HT-29 (cell line): ENCODE measurements around the gene GNGT1. TPM values are rescaled to one million over a fixed set of nuclear protein-coding genes. Genes with fewer than 3 reads are reported as not detected.

Experiments used
- DNase-seq: peaks from one replicate; pipeline ENCODE4 v3.0.0-alpha.2; 2015; ENCODE audit warnings: low spot score
- total RNA-seq: library from RNA; depleted of rRNA; stranded (reverse); fragments of >200 nt; shearing (Covaris generic); gene quantifications from 2 replicates; pipeline ENCODE4 v1.2.3, GENCODE V29; 2014; rRNA removed

Gene GNGT1
- total RNA-seq: not detected in 2 replicates

DNA sequence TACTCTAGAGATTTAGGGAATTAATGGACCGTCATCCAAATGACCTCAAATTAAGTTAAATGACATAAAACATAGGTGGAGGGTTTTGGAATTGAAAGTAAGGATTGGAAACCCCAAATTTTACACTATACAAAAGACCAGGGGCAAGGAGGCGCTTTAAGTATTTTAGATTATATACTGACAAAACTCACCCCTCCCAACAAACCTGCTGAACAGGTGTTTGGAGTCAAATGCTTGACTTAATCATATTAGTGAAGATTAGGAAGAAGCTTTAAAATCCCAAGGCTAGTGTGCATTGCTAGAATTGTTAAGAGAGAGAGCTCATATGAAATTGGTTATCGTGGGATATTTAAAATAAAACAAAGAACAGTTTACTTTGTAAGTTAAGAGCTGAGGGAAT, at the start of gene GNGT1:
Gene GNGT1, plus strand, starts transcription at position 301 of the 400 bp plus-strand sequence. CDS start 180 bp downstream, outside the sequence.
- DNase-seq: no peak

DNA sequence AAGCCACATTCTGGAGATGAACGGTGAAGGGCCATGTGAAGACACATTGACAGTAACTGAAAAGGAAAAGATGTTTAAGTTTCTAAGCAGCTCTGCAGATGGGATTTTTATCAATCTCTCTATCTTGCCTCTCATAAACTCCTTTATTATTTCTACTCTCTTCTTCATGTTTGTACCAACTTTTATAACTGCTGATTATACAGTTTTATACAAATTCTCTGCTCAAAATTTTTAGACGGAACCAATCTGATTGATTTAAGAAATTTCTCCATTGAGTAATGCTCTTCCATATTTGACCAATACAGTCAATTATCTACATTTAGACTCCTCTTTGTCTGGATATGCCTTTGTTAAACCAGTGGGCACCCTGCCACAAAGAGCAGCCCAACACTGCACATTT, 47.5 kb upstream of the GNGT1 start:
- DNase-seq: no peak

DNA sequence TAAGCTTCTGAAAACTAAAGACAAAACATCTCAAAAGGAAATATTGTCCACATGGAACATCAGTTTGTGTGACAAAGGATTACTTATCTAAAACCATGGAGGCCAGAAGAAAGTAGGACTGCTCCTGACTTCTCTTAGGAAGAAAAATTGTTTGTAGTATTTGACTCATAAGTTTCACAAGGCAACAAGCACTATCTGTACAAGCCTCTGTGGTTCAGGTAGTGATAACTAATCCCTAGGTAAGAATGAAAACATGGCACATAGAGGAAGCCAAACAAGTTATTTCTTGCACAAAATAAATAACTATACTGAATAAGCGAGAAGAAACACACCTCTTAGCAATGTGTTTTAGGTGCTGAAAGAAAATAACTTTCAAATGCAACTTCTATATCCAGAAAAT, 46.1 kb upstream of the GNGT1 start:
- no peak for DNase-seq

DNA sequence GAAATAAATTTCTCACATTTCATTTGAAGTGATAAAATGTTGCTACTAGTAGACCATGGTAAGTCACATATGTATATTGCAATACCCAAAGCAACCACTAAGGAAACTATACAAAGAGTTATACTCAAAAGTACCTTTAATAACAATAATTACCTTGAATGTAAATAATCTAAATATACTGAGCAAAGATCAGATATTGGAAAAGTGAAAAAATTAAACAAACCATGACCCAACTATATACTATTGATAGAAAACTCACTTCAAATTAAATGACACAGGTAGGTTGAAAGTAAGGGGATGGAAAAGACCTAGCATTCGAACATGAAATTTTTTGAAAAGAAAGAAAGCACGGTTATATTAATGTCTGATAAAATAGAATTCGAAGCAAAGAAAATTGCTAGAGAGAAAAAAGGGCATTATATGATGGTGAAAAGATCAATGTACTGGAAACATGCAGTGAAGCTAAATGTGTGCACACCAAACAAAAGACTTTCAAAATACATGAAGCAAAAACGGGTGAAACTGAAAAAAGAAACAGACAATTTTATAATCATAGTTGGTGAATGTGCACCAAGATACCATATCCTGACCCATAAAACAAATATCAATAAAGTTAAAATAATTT, 44.9 kb upstream of the GNGT1 start:
- DNase-seq: no peak

DNA sequence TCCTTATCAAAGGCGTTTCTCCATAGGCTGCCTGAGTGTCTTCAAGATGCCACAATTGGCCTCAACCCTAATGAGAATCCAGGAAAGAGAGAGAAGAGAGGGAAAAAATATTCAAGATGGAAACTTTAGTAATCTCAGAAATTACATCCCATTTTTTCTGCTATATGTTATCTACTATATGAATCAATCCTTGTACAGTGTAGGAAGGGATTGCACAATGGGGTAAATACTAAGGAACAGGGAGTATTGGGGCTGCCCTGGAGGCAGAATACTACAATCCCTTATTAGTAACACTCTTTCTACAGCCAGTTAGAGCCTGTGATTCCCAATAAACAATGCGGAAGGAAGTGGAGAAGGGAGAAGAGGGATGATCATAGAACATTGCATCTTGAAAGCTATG, 43.7 kb upstream of the GNGT1 start:
- DNase-seq: no peak

DNA sequence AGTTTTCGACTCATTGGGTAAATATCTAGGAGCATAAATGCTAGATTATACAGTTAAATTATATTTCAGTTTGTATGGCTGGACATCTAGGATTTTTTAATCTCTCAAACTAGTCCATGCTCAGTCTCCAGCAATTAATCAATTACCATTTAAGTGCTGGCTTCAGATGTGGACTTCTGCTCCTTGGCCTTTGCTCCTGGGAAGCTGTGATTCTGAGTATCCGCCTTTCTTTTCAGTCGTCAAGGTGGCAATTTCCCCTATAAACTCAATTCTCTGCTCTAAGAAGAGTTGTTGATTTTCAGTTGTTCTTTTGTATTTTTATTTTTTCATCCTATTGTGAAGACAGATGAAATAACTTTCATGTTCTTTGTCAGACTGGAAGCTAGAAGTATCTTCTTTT, 39.5 kb upstream of the GNGT1 start:
- DNase-seq: no peak

DNA sequence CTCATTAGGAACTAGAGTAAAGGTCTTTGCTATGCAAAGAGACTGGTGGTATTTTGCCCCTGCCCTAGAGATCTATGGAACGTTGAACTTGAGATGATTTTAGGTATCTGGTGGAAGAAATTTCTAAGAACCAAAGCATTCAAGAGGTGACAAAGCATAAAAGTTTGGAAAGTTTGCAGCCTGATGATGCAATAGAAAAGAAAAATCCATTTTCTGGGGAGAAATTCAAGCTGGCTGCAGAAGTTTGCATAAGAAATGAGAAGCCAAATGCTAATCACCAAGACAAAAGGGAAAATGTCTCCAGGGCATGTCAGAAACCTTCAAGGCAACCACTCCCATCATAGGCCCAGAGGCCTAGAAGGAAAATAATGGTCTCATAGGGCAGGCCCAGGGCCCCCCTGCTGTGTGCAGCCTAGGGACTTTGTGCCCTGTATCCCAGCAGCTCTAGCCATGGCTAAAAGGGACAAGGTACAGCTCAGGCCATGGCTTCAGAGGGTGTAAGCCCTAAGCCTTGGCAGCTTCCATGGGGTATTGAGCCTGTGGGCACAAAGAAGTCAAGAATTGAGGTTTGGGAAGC, 32.3 kb upstream of the GNGT1 start:
- no peak for DNase-seq

DNA sequence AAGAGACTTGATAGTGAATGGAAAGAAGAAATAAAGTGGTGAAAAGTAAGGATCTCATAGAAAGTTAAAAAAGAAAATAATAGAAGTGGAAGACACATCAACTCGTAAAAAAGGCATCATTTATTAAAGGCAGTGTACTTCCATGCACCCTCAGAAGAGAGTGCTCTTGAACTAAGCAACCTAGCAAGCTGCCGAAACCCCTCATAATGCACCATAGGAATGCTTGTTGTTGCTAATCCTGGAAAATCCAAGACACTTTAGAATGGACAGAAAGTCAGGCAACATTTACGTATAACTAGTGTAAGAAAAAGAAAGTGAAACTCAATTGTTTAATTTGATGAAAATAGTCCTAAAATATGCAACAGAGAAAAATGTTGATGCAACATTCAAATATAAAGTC, 28.6 kb upstream of the GNGT1 start:
- DNase-seq: no peak

DNA sequence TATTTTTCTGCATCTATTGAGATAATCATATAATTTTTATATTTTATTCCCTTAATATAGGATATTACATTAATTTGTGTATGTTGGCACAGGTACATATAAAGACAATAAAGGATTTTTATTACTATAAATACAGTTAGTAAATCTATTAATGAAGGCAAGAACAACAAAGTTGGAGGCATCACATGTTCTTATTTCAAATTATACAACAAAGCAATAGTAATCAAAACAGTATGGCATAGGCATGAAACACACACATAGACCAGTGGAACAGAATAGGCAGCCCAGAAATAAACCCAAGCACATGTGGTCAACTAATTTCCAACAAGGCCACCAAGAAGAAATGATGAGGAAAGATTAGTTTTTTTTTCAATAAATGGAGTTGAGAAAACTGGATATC, 27.0 kb upstream of the GNGT1 start:
- DNase-seq: no peak

DNA sequence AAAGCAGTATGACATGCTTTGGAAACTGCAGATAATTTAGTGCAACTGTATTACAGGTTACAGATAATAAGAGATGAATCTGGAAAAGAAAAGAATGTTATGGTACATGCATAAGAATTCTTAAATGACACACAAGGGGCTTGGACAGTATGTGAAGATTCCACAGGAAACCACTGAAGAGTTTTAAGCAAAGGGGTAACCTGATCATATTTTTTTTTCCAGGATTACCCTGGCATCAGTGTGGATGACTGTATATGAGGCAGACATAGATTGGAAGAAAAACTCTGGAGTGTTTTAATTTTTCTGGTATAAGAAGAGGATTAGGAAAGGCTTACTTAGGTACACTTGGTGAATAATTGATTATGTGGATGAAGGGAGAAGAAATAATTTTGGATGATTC, 23.9 kb upstream of the GNGT1 start:
- no peak for DNase-seq

DNA sequence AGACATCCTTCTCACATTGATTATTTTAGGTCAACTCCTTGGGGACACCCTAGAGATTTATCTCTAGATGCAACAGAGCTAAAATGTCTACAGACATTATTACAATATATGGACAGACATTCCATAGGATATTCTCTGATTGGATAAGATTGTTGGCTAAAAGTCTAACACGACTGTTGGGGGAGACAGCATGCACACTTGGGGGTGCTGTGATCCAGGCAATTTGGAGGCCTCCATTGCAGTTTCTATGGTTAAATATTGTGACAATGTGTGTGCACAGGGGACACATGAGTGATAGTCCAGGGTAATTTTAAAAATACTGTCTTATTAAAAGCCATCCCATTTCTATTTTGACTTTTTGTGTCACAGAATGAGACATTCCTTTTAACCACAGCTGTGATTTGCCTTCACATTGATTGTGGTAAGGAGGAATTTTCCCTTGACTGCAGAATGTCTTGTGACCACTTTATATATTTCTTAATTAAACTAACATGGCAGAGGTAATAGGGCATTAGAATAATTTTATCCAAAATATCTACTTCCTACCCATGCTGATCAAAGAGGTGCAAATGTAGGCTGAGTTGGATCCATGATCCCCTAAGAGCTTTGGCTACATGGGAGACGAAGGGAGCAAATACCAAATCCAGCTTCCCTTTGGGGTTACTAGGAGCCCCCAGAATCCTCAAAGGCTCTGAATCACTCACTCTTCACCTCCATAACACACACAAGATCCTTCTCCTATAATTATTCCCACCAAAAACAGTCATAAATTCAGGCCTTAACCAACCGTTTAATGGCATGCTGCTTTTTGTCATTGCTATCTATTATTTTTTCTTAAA, 23.1 kb upstream of the GNGT1 start:
- DNase-seq: no peak

DNA sequence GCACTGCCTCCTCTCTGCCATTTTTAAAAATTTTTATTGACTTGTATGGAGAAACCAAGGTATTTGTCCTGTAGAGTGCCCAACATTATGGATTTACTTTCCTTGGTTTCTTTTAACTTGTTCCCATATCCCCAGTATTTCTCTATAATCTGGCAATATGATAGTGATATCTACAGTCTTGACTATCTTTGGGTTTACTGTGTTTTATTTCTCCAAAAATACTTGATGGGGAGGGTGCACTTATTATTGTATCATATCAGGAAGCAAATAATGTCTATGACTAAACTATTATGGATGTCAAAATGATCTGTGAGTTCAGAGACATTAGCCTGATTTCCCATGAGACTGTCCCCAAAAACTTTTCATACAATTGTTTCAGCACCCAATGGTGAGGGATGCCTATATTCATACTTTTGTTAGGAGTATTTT, 22.4 kb upstream of the GNGT1 start:
- DNase-seq: no peak

DNA sequence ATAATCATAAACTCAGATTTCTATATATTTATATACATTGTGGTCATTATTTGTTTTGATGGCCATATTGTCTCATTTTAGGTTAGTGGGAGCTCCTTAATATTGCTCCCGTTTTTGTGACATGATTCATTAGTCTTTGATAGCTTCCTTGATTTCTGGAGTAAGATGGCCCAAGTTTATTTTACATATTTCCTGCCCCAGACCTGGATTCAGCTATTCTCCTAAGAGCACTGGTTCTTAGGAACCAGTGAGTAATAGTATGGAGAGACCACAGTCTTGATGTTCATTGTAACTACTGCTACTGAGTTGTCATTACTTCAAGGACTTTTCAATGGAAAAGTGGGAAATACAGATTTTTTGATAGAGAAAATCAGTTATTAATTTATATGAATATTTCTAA, 21.8 kb upstream of the GNGT1 start:
- DNase-seq: no peak

DNA sequence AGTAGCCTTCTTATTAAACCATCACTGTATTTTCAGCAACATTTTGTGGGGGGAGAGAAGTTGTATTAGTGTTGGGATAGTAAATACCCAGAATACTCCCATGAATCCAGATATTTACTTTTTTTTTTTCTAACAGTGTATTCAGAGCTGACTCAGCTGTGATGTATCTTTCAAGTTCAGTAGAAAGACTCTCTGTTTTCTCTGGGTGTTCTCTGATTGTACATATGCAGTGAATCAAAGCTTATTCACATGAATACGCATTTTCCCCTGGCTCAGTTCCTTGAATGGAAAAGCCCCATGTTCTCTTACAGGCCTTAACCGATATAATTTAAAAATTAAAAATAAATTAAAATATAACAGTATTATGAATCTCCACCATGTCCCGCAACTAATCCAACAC, 17.1 kb upstream of the GNGT1 start:
- DNase-seq: no peak

DNA sequence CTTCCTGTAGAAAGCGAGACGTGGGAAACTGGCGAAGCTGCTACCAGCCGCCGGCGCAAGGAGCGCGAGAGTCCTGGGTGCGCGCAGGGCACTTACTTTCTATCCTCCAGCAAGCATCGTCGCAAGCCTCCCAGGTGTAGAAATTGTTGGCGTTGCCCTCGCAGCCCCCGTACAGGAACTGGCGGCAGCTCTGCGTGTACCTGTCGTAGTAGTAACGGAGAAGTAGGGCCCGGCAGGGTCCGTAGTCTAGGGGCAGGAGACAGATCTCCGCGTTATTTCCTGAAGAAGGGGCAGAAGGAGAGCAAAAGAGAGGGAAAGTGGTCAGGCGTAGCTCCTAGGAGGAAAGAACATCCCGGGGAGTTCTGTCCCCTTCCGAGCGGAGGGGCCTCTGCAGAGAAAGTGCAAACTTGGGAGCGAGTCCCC, 16.3 kb upstream of the GNGT1 start:
- no peak for DNase-seq

DNA sequence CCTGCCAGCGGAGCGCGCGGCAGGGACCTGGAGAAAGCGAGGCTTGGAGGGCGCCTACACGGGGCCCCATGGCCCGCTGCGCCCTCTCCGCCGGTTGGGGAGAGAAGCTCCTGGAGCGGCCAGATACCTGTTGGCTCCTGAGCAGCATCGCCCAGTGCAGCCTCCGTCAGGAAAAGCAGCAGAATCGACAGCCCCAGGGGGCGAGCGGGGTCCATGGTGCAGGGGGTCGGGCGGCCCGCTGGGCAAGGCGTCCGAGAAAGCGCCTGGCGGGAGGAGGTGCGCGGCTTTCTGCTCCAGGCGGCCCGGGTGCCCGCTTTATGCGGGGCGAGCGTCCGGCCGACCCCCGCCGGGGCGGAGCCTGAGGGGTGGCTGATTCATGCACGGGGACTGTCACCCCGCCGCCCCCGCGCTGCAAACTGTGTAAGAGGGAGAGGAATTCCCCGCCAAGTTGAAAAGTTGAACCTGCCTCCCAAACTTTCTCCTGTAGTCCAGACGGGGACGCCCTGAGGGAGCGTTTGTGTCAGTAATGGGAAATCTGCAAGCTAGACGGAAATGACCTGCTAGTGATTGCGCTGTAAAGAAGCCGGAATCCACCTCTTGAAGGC, 15.8 kb upstream of the GNGT1 start, which contains the start of gene TFPI2:
Gene TFPI2, minus strand, starts transcription at position 290 of the 605 bp plus-strand sequence. Its CDS starts 75 bp downstream, at position 215.
- DNase-seq: no peak

DNA sequence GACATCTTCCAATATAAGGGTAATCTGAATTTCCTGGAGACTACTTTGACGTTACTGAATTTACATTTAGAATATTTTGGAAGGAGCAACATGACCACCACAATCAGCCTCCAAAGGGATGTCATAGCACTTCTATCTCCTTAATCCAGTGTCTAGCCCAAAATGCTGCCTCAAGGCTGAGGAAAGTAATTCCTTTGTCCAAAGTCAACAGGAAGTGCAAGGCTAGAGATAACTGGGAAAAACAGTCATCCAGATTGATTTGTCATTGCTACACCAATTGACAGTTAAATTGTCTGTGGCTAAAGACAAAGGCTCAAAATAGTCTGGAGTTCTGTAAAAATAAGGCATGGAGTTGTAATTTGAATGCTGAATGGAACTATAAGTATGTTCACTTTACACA, 11.9 kb upstream of the GNGT1 start:
- no peak for DNase-seq

DNA sequence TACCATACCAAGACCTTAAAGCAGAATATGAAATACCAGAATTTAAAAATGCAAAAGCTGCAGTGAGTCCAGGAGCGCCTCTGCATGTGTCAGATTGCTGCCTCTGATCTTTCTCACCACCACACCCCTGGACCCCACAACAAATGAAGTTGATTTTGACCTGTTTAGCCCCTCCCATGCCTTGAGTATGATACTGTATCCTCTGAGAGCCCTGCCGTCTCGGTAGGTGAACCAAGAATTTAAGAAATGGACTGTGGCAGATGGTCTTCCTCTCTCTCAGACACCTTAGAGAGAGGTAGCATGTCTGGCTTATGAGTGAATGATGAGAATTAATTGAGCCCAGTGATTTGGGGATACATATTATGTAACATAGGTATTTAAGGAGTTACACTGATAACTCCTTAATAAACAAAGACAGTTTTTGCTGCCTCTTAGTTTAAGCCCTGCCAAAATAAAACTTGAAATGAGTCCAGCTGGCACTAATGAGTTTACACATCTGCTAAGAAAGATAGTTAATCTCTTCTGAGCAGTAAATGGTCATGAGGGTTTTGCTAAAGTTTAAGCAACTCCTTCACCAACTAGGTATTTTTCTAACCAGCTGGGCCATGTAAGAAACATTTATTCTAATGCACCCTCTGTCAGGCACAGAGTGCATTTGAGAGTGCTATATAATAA, 11.3 kb upstream of the GNGT1 start:
- DNase-seq: no peak

DNA sequence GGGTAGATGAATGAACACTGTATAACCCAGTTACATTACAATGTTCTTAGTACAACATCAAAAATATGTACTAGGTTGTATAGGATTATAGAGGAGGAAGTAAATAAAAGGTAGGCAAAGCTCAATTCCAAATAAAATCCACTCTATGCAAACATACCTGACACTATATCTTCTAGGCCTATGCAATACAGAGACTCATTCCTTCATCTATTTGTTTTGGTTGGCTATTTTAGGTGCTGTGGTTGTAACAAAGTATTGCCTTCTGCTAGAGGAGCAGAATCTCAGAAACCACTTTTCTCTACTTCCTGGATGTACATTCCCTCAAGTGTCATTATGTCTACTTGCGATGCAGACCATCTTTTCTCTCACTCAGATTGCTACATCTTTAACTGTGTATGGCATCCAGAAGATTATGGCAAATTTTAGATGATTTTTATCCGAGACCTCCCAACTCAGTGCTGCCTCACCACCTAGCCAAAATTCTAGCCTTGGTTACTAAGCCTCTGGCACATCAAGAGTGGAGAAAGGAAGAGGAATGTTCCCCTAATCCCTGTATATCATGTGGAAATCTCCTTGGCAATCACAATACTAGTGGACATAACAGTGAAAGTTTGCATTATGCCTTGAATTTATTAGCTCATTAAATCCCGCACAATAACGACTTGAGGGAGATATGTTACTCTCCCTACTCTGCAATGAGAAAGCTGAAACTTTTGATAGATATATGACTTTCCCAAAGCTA, 10.3 kb upstream of the GNGT1 start:
- DNase-seq: no peak

DNA sequence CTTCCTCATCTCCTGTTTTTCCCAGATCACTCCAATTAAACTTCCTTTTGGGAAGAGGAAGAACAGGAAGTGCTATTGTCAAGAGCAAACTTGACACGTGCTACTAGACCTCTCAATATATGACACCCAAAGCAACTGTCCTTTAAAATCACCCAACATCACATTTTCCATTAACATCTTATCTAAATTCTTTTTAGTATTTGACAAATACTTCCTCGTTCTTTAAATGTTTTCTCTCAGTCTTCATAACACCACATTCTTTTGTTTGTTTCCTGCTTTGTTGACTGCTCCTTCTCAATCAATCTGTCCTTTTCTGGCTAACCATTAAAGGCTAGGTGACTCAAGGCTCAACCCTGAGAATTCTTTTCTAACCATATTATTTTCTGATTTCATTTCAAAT, 8.7 kb upstream of the GNGT1 start:
- DNase-seq: peak; percentile 35
